HG02763 (cell line): Measurements from ENCODE around the gene TMEM106B.
"Not testable (repeated sequence)": the region's sequence is repeated elsewhere in the genome, so short reads cannot be mapped to it uniquely, and the experiment has no call there.

ENCODE experiments used
- ATAC-seq: cut with Tn5 transposase; IDR thresholded peaks from one replicate; pipeline ENCODE4 v1.9.1; 2021; ENCODE audit warnings: mild to moderate bottlenecking, moderate library complexity; ENCODE audit not compliant: unreplicated experiment

TMEM106B gene

DNA sequence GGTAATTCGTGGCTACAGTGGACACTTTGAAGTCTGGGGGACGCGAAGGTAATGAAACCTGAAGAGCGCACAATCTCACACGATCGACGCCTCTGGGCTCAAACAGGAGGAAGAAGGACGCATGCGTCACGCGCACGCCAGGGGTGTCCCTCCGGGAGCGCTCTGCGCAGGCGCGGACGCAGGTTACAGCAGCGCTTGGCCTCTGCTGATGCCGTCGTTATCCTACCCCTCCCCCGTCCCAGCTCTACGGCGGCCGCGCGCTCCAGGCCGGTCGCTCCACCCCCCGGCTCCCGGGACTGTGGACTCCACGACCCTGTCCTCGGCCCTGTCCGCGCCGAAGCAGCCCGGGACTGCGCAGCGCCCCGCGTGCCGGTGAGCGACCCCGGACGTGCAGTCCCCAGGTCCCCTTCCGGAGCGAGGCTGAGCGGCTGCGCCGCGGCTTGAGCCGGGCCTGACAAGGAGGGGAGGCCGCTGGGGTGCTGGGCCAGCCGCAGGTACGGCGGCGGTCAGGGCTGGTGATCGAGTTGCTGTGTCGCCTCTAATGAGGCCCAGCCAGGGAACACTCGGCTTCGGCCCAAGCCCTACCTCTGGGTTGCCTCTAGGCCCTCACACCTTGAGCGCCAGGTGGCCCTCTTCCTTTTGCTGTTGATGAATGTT, at the start of gene TMEM106B:
TMEM106B (plus strand) TSS at position 241 of the 657 bp plus-strand sequence. CDS start 3,517 bp downstream, outside the sequence.
- ATAC-seq, result peak; percentile 97

DNA sequence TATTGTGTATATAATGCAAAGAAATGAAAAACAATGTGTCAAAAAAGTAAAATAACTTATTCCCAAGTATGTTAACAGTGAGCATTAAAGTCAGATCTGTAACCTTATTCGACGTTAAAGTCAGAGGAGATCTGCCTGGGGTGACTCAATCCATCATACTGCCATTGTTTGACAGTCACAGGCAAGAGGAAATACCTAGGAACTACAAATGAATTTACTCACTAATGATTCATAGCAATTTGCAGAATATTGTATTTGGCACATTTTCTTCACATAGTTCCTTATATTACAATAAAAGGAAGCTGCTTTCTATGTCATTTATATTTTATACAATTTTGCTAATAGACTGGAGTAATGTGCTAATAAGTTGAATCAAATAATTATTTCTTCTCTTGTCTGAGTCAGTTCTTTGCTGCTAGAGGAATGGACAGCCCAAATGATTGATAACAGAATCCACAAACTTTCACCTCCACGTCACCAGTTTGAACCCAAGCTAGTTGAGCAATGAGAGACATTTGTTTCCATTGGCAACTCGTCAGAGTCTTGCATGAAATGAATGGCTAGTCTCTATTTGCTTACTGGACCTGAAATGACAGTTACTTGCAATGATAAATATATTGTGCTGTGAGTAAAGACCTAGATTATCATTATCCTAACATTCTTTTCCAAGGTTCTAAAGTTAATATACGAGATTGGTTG, 48.5 kb upstream of the TMEM106B start:
- ATAC-seq, result no peak

DNA sequence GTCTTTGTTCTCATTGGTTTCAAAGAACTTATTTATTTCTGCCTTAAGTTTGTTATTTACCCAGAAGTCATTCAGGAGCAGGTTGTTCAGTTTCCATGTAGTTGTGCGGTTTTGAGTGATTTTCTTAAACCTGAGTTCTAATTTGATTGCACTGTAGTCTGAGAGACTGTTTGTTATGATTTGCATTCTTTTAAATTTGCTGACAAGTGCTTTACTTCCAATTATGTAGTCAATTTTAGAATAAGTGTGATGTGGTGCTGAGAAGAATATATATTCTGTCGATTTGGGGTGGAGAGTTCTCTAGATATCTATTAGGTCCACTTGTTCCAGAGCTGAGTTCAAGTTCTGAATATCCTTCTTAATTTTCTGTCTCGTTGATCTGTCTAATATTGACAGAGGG, 43.0 kb upstream of the TMEM106B start:
- not testable (repeated sequence) for ATAC-seq

DNA sequence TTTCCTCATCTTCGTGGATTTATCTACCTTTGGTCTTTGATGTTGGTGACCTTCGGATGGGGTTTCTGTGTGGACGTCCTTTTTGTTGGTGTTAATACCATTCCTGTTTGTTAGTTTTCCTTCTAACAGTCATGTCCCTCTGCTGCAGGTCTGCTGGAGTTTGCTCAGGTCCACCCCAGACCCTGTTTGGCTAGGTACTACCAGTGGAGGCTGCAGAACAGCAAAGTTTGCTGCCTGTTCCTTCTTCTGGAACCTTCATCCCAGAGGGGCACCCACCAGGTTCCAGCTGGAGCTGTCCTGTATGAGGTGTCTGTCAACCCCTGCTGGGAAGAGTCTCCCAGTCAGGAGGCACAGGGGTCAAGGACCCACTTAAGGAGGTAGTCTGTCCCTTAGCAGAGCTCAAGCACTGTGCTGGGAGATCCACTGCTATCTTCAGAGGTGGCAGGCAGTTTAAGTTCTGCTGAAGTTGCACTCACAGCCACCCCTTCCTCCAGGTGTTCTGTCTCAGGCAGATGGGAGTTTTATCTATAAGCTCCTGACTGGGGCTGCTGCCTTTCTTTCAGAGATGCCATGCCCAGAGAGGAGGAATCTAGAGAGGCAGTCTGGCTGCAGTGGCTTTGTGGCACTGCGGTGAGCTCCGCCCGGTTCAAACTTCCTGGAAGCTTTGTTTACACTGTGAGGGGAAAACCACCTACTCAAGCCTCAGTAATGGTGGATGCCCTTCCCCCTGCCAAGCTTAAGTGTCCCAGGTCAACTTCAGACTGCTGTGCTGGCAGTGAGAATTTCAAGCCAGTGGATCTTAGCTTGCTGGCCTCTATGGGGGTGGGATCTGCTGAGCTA, 40.9 kb upstream of the TMEM106B start:
- ATAC-seq, result not testable (repeated sequence)

DNA sequence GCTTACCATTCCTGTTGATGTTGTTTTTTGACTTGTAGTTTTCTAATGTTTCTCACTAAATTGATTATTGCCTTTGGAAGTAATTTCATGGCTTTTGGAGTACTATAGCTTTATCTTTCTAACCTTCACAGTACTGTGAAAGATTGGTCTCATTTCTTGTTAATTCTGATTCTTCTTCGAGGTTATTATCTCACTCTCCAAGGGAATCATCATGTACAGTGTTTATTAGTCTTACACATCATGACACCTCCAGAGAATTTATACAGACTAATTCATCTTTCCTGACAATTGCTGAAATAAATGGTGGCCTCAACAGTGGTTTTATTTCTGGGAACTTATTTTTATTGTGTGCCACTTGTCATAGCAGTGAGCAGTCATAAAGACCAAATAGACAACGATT, 37.4 kb upstream of the TMEM106B start:
- no peak for ATAC-seq

DNA sequence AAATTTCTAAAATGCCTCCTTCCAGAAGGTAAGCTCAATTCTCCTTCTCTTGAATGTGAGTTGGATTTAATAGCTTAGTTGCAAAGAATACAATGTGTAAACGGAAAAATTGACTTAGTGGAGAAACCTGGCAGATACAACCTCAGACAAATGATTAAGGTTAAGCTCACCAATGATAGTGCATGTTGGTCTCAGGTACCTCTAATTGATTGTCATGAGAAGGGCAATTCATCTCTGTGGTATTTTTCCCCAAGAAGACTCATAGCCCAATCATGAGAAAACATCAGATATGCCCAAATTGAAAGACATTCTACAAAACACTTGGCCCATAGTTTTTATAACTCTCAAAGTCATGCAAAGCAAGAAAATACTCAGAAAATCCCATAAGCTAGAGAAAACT, 36.2 kb upstream of the TMEM106B start:
- ATAC-seq, result no peak

DNA sequence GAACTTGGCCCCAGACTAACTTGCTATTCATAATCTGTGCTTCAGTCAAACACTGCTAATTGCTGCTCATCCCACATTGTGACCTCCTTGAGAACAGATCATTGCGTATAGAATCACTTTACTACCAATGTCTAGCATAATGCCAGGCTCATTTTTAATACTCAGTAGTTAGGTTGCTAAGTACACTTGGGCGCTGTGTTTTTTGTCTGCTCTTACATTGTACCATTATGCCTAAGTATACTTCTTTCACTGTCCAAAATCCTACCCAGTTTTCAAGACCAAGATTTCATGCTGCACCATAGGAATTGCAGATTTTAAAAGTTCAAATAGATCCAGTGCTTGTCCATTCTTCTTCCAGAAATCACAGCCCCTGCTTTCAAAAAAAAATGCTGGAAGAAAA, 32.8 kb upstream of the TMEM106B start:
- no peak for ATAC-seq

DNA sequence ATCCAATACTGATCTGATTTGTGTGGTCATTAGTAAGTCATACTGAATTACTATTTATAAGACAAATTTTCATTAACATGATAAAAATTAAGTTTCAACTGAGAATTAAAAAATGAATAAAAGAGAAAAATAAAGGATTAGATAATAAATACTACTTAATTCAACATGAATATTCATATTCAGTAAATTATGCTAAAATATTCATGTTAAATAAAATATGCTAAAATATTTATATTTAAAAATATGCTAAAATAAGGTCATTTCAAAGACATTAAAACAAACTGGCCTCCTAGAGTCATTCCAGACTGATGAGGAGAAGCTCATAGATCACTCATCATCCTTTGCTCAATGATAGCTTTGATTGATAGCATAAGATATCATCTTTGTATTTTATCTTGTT, 16.7 kb upstream of the TMEM106B start:
- ATAC-seq, result no peak

DNA sequence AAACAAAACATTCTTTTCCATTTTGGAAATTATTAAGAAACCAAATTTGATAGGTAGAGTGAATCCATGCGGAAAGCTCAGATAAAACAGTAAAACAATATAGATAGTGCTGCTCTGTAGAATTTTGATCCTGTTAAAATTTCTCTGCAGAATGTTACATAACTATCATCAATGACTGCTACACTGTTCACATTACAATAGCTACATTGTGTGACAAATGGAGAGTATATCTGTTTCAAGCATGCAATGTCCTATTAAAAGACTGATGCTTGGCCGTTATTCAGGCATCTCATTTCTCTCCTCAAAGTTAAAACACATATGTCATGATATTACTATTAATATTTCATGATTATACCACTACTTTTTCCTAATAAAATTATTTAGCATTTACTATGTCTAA, 14.7 kb upstream of the TMEM106B start:
- no peak for ATAC-seq

DNA sequence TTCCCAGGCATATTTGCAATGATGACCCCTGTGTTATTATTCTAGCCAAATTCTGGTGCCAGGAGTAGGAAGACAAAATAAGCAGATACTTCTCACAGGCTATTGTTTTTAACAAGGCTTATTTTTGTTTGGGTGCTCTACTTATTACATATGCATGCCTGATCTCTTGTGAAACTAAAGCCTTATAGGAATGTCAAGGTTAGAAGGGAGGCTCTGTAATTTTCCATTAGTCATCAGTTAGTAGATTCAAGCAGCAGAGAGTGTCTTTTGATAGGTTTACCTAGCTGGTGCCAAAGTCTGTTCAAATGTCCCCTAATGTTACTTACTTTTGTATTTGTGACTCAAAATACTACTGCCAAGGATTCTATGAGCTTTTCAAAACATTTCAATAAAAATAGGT, 11.7 kb upstream of the TMEM106B start:
- no peak for ATAC-seq

DNA sequence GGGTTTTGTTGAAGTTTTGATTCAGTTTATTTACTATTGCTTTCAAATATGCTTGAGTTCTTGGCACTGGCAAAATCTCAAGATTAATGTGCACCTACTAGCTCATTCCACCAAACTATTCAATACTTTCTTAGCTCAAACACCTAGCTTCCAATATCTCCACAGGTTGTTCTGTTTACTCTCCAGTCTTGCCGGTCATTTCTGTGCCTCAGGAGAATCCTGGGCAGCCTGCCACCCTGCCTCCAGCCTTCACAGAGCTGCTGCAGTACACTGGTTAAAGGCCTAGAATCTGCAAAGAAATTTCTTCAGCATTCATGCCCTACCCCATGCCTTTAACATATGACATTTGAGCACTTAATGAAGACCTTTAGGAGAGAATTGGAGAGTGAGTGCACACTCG, 4.0 kb upstream of the TMEM106B start:
- no peak for ATAC-seq

DNA sequence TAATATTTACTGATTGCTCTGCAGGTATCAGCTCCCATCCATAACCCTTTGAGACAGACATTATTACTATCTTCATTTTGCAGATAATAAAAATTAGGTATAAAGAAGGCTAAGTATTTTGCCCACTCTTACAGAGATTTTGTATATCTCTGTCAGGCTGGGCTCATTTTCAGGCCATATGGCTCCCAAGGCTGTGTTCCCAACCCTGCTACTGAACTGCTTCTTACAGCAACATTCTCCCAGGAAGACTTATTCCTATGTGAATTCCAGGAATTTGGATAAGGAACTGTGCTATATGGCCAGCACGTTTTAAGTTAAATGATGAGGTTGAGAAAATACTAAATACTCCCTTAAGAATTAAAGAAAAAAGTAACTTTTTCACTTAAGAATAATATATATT, 1.9 kb upstream of the TMEM106B start:
- no peak for ATAC-seq

DNA sequence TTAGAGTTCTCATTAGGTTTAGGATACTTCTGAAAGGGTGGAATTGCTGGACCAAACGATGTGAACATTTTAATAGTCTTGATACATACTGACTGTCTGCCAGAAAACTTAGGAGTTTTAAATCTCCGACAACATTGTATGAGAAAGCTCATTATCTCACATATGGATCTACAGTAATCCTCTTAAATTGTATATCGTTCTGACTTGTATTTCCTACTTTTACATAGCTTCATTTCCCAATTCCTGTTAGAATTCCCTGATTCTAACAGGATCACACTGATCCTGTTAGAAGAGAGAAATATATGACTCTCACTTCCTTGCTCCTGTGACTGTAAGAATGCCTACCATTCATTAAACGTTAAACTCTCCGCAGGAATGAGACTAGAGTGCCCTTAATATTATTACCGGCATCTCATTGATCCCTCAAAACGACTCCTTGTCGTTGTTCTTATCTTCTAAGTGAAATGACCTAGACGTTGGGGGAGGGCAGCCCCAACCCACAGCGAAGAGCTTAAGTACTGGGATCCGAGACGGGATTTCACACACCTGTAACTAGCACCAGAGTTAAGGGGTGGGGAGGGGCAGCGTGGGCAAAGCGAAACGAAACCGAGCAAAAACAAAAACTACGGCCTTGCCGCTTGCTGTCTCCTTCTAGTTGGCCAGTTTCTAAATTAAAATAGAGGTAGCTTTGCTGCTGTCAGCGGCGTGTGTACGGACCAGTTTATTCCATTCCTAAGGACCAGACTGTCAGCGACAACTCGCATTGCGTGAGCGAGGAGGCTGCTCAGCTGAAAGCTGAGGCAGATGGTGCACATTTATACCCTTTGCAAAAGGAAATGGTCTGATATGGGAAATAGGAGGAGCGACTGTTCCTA, 678 bp upstream of the TMEM106B start:
- ATAC-seq, result peak; percentile 34

DNA sequence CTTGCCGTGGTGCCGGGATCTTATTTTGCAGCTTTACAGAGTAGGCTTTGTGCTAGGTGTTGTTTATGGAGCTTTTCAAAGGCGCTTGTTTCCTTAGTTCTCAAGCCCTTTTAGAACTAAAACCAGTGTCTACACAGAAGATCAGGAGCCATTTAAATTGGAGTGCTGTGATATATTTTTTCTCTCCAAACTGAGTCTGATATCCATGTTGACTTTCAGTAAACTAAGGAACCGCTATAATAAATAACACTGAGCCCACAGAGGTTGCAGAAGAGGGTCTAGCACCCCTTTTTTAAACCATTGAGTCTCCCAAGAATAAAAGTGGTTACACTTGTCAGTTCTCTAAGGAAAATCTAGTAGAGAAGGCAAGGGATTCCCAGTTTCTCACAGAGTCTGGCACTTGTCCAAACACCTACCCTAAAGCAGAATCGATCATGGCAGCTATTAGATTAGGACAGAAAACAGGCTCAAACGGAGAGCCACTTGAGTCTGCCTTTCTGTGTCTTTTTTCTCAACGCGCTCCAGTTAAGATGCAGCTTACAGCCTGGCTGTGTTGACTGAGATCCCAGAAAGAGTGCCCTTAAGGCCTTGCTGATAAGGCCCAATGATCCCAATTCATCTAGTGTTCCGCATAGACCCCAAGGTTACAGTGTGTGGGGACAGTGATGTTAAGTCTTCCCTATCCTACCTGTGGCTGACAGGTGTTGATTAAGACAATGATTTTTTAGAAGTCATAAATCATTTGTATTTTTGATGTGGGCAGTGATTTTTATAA, 804 bp downstream of the TMEM106B start:
- ATAC-seq, result no peak

DNA sequence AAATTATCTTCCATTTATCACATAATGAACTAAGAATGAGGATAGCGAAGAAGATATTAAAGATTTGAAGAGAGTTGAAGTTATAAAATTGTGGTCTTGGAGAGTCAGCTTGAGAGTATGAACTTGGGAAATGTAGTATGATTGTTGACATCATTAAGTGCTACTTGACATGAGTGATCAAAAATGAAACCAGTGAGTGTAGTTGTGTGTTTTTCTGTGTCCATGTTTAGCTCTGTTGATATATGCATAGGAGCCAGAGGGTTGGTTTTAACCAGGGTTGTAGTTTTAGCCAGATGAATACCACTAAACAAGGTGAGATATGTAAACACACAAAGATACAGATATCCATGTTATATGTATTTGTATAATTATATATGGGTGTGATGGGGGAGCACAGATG, 6.2 kb downstream of the TMEM106B start:
- ATAC-seq, result no peak

DNA sequence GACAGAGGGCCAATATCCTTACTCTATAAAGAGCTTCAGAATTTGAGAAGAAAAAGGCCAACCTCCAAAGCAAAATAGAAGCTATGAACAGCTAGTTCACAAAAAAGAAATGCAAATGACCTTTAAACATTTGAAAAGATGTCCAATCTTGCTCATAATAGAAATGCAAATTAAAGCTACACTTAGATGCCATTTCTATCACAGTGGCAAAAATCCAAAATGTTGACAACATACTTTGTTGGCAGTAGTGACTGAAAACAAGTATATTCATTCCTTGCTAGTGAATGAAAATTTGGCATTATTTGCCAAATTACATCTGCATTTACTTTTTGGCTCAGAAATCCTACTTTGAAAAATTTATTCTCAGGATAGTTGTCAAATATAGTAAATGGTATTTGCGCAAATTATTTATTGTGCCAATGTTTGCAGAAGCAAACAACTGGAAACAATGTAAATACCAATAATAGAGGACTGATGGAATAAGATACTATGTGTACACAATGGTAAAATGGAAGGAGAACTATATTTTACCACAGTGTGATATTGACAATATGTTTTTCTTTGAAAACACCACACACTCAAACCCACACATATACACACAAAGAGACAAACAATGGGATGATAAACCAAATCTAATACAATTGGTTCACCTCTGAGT, 9.4 kb downstream of the TMEM106B start:
- no peak for ATAC-seq

DNA sequence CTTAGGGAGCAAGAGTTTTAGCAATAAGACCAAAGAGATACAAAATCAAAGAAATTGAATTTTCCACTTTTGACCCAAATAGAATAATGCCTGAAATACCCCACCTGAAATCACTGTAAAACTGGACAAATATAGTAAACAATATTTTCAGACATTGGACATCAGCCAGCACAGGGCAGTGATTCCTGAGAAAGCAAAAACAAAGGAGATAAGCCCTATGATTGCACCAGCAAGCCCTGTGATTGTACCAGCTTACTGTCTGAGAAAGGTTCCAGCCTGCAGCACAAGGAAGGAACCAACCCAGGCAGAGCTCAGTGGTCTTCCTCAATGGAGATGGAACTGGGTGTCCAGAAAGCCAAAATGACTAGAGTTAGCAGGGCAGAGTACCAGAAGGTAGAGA, 10.3 kb downstream of the TMEM106B start:
- ATAC-seq, result no peak

DNA sequence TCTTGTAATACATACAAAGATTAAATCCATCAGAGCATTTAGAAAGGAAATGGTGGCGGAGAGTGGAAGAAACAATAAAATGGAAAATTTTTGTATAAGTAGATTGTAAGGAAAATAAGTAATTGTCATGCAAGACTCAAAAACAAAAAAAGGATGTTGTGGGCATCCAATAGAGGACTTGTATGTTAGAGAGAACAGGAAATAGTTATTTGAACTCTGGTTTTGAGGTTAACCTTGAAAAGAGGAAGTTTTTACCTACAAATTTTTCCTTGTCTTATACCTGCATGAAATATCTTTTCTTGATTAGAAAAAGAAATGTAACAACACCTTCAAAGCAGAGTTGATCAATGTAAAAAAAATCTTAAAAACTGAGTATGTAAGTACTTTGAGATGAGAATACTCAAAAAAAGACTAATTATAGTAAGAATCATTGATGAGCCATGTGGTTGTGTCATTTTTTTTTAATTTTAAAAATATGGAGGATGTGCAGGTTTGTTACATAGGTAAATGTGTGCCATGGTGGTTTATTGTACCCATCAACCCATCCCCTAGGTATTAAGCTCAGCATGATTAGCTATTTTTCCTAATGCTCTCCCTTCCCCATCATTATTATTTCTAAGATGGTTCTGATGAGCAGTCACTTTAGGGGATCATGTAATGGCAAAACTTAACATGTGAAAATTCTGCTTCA, 11.9 kb downstream of the TMEM106B start:
- peak; percentile 85 for ATAC-seq

DNA sequence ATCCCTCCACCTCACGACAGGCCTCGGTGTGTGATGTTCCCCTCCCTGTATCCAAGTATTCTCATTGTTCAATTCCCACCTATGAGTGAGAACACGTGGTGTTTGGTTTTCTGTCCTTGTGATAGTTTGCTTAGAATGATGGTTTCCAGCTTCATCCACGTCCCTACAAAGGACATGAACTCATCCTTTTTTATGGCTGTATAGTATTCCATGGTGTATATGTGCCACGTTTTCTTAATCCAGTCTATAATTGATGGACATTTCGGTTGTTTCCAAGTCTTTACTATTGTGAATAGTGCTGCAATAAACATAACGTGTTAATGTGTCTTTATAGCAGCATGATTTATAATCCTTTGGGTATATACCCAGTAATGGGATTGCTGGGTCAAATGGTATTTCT, 13.9 kb downstream of the TMEM106B start:
- ATAC-seq, result not testable (repeated sequence)
